Central memory CD4-positive, alpha-beta T cell (primary cell): ENCODE measurements around the gene ELOF1.
"Not testable (repeated sequence)": the region's sequence is repeated elsewhere in the genome, so short reads cannot be mapped to it uniquely, and the experiment has no call there.

Source experiments
- DNase-seq: peaks from one replicate; pipeline ENCODE4 v3.0.0; 2022

ELOF1 gene

DNA sequence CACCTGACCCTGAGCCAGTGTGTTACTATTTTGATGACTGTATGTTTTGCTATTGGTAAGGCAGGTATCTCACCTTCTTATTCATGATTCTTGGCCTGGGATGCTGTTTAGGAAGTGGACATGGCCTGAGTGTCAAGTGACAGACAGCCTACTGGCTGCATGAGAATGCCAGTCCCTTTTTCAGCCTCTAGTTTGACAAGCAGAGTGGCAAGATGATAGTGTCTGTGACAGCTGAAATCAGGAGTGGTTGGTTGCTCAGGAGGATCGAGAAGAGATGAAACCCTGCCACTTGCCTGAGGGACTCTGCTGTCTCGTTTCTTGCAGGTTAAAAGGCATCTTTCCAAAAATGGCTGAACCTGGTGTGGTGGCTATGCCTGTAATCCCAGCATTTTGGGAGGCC, 7.1 kb upstream of the ELOF1 start:
- DNase-seq, result no peak

DNA sequence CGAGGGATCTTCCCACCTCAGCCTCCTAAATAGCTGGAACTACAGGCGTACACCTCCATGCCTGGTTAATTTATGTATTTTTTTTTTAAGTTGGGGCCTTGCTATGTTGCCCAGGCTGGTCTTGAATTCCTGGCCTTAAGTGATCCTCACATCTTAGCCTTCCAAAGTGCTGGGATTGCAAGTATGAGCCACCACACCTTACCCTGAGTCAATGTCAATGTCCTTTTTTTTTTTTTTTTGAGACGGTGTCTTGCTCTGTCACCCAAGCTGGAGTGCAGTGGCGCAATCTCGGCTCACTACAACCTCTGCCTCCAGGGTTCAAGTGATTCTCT, 6.6 kb upstream of the ELOF1 start:
- not testable (repeated sequence) for DNase-seq

- not testable (repeated sequence) for DNase-seq
These were observed 5.2 kb upstream of the ELOF1 start for GRCh38 chr19:11564082-11564807.

DNA sequence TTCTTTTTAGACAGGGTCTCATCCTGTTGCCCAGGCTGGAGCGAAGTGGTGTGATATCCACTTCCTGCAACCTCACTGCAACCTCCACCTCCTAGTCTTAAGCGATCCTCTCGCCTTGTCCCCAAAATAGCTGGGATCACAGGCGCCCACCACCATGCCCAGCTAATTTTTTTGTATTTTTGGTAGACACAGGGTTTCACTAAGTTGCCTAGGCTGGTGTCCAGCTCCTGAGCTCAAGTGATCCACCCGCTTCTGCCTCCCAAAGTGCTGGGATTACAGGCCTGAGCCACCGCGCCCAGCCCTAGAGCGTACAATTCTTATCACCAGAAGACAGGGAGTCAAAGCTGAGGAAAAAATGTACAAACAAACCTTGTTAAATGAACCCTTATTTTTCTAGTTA, 4.5 kb upstream of the ELOF1 start:
- no peak for DNase-seq

GRCh38 chr19:11560404-11561051, 1.5 kb upstream of the ELOF1 start:
- peak; percentile 68 for DNase-seq

GRCh38 chr19:11556634-11557420, 2.2 kb downstream of the ELOF1 start:
- DNase-seq, result no peak

GRCh38 chr19:11555246-11555645, 3.8 kb downstream of the ELOF1 start:
- DNase-seq, result no peak

GRCh38 chr19:11554160-11554559, 4.9 kb downstream of the ELOF1 start:
- DNase-seq, result no peak

- DNase-seq, result no peak
These were observed 6.2 kb downstream of the ELOF1 start for GRCh38 chr19:11552666-11553372.

GRCh38 chr19:11551603-11552235, 7.3 kb downstream of the ELOF1 start:
- no peak for DNase-seq

DNA sequence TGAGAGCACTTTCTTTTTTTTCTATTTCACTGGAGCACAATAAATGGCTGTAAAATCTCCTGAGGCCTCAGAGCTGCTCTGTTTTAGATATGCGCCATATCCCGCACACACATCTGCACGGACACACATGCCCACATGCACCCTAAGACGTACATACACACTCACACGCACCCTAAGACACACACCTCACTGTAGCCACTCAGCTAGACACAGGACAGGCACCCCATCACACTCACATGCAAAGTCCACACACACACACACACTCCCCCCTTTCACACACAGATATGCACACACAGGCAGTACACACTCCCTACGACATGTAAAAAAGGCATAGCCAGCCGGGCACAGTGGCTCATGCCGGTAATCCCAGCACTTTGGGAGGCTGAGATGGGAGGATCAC, 8.8 kb downstream of the ELOF1 start:
- DNase-seq, result no peak

DNA sequence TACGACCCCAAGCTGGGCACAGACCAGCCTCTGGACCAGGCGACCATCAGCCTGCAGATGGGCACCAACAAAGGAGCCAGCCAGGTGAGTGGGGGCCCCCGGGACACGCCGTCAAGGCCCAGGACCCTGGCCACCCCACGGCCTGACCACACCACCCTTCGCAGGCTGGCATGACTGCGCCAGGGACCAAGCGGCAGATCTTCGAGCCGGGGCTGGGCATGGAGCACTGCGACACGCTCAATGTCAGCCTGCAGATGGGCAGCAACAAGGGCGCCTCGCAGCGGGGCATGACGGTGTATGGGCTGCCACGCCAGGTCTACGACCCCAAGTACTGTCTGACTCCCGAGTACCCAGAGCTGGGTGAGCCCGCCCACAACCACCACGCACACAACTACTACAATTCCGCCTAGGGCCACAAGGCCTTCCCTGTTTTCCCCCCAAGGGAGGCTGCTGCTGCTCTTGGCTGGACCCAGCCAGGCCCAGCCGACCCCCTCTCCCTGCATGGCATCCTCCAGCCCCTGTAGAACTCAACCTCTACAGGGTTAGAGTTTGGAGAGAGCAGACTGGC, 9.6 kb downstream of the ELOF1 start:
- DNase-seq, result no peak

GRCh38 chr19:11547929-11548700, 10.9 kb downstream of the ELOF1 start:
- no peak for DNase-seq

DNA sequence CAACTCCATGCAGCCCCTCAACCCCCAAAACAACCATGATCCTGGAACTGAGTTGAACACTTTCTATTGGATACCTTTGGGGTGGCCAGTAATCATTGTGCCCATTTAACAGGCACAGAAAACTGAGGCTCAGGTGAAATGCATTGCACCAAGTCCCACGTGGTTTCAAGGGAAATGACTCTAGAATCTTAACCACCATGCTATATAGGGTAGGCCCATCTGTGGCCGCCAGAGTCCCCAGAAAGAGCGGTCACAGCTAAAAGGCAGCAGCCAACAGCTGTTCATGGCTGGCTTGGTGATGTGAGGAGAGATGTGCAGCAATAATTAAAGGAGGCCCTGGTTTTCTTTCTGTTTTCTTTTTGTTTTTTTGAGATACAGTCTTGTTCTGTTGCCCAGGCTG, 17.8 kb downstream of the ELOF1 start:
- DNase-seq, result no peak

- DNase-seq, result no peak
These were observed 18.4 kb downstream of the ELOF1 start for GRCh38 chr19:11540645-11541044.

DNA sequence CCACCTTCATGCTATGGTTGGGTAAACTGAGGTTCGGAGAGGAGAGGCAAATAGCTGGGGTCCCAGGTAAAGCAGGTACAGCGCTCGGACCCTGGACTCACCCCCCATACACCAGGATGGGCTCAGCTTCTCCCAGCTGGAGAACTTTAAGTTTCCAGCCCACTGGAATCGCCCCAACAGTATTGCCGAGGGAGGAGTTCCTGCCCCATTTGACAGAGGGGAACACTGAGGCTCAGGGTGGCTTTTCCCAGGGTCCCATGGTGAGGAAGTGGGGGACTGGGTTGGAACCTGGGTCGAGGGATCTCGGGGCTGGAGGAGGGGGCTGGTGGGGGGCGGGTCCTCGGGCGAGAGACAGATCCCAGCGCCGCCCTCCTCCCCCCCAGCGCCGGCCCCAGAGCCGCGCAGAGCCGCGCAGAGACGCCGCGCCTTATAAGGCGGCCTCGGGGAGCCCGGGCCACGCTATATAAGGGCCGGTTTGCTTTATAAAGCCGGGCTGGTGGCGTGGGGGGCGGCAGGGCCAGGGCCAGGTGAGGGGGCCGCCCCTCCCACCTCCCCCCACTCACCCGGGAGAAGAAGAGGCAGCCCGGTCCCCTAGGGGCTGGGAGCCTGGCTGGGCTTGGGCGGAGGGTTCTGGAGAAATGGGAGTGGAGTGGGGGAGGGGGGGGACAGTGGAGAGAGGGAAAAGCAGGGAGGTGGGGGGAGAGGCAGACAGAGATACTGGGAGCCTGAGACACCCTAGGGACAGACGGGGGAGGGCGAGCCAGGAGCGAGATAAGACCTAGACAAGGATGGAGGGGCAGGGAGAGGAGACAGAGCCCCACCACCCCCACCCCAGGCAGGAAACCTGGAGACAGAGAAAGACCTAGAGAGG, 19.3 kb downstream of the ELOF1 start:
- DNase-seq, result no peak

GRCh38 chr19:11538232-11539036, 20.6 kb downstream of the ELOF1 start, which contains the start of gene CNN1:
TSS of gene CNN1 (plus strand) at chr19:11538851. CDS start at chr19:11538928, 77 bp downstream.
- no peak for DNase-seq

DNA sequence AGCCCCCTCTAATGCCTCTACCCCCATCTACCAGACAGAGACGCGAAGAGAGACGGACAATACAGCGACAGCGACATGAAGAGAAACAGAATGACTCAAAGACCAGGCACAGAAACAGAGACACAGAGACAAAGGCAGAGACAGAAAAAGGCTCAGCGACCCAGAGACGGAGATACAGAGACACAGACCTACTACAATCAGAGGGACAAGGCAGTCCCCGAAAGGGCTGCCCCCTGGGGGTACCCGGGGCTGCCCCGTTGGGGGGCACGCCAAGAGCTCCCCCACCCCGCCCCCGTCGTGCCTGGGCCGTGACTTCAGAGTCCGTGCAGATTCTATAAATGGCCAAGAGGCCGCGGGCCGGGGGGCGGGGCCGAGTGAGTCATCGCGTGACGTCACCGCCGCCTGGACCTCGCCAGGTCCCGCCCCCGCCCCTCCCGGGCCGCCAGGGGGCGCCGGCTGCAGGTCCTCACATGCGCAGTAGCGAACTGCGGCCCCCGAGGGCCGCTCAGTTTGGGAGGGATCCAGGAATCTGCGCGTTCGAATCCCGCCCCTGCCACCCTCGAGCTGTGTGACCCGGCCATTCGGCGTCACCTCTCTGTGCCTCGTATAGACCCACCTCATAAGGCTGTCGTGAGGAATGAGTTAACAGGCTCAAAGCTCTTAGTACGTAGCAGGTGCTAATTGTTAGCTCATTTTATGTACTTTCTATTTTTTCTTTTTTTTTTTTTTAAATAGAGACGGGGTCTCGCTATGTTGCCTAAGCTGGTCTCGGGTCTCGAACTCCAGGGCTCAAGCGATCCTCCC, 23.0 kb downstream of the ELOF1 start:
- DNase-seq, result peak; percentile 74

DNA sequence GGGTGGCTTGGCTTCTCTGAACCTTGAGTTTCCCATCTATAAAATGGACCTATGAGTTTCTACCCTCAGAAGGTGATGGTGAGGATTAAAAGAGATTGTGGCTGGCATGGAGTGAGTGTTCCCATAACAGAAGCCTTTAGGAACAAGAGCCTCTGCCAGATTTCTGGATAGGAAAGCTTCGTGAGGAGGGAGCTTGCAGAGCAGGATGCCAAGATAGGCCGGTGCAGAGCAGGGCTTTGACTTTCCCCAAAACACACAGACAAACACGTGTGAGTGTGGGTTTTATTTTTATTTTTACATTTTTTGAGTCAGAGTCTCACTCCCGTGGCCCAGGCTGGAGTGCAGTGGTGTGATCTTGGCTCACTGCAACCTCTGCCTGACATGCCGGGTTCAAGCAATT, 24.1 kb downstream of the ELOF1 start:
- DNase-seq, result no peak
